ENCODE results near the gene E2F6. TPM values are rescaled to one million over a fixed set of nuclear protein-coding genes. Genes with fewer than 3 reads are reported as not detected.

E2F6 gene
- total RNA-seq, 3 donors from 2014 or later = 21.1 to 25.0 (median 23.3) TPM

- no peak for DNase-seq (ENCODE audit: low spot score in 2 of 2)
- Histone ChIP-seq H3K9me3 (no peaks in the 10 kb centered on the region), H3K36me3 (no peaks in the 10 kb centered on the region), H3K4me1 (no peaks in the 10 kb centered on the region), H3K4me3 (no peak overlapping the region), H3K27ac (no peak overlapping the region), H3K27me3 (no peaks in the 10 kb centered on the region)
- intact Hi-C loops (cut with DNase I; ENCODE audit: low total_unique reads) = no loop called here
- no peak for TF ChIP-seq CTCF (IDR thresholded peaks at IDR 0.05)
- TF ChIP-seq POLR2AphosphoS5 (IDR thresholded peaks at IDR 0.05) = no peak
- TF ChIP-seq POLR2A (IDR thresholded peaks at IDR 0.05) = no peak
These were observed 47.4 kb upstream of the E2F6 start for GRCh38 chr2:11513319-11513718.

- H3K4me1 ChIP-seq = no peaks in the 10 kb centered on the region
- intact Hi-C loops (cut with DNase I; ENCODE audit: low total_unique reads) = no loop called here
- no peak for DNase-seq (ENCODE audit: low spot score in 2 of 2)
- H3K36me3 ChIP-seq = no peaks in the 10 kb centered on the region
- no peak overlapping the region for H3K27ac ChIP-seq
- no peaks in the 10 kb centered on the region for H3K9me3 ChIP-seq
- H3K27me3 ChIP-seq = no peaks in the 10 kb centered on the region
- no peak for TF ChIP-seq POLR2A (IDR thresholded peaks at IDR 0.05)
- TF ChIP-seq POLR2AphosphoS5 (IDR thresholded peaks at IDR 0.05) = no peak
- no peak for TF ChIP-seq CTCF (IDR thresholded peaks at IDR 0.05)
- H3K4me3 ChIP-seq = no peak overlapping the region
These were observed 46.5 kb upstream of the E2F6 start for GRCh38 chr2:11512431-11512830.

GRCh38 chr2:11509657-11510360 is 43.8 kb upstream of the E2F6 start:
- DNase-seq (ENCODE audit: low spot score in 2 of 2) = no peak
- H3K27me3 ChIP-seq = no peaks in the 10 kb centered on the region
- TF ChIP-seq POLR2A (IDR thresholded peaks at IDR 0.05) (no peak), CTCF (IDR thresholded peaks at IDR 0.05) (no peak), POLR2AphosphoS5 (IDR thresholded peaks at IDR 0.05) (no peak)
- H3K9me3 ChIP-seq = no peaks in the 10 kb centered on the region
- H3K4me3 ChIP-seq = no peak overlapping the region
- peaks cover 0 to 6% of the 10 kb centered on the region in 2 donors for H3K4me1 ChIP-seq
- H3K36me3 ChIP-seq = no peaks in the 10 kb centered on the region
- no peak overlapping the region for H3K27ac ChIP-seq
- intact Hi-C loops (cut with DNase I; ENCODE audit: low total_unique reads) = no loop called here

- intact Hi-C loops (cut with DNase I; ENCODE audit: low total_unique reads) = no loop called here
- peak overlapping the region in 1 of 2 donors; percentile 7 for H3K27ac ChIP-seq
- H3K4me3 ChIP-seq = no peak overlapping the region
- peaks cover 0 to 6% of the 10 kb centered on the region in 2 donors for H3K4me1 ChIP-seq
- DNase-seq (ENCODE audit: low spot score in 2 of 2) = no peak
- TF ChIP-seq POLR2AphosphoS5 (IDR thresholded peaks at IDR 0.05) = no peak
- no peak for TF ChIP-seq CTCF (IDR thresholded peaks at IDR 0.05)
- no peak for TF ChIP-seq POLR2A (IDR thresholded peaks at IDR 0.05)
- no peaks in the 10 kb centered on the region for H3K27me3 ChIP-seq
- no peaks in the 10 kb centered on the region for H3K9me3 ChIP-seq
- no peaks in the 10 kb centered on the region for H3K36me3 ChIP-seq
These were observed 42.3 kb upstream of the E2F6 start for GRCh38 chr2:11508279-11508678.

GRCh38 chr2:11507517-11507916 is 41.6 kb upstream of the E2F6 start:
- Histone ChIP-seq H3K9me3 (no peaks in the 10 kb centered on the region), H3K4me3 (no peak overlapping the region), H3K27ac (no peak overlapping the region), H3K36me3 (no peaks in the 10 kb centered on the region), H3K4me1 (peaks cover 0 to 6% of the 10 kb centered on the region in 2 donors), H3K27me3 (no peaks in the 10 kb centered on the region)
- intact Hi-C loops (cut with DNase I; ENCODE audit: low total_unique reads) = no loop called here
- TF ChIP-seq POLR2AphosphoS5 (IDR thresholded peaks at IDR 0.05) = no peak
- TF ChIP-seq CTCF (IDR thresholded peaks at IDR 0.05) = no peak
- no peak for TF ChIP-seq POLR2A (IDR thresholded peaks at IDR 0.05)
- no peak for DNase-seq (ENCODE audit: low spot score in 2 of 2)
